Caki2 (cell line): Measurements from ENCODE around the gene TBC1D14. TPM values are rescaled to one million over a fixed set of nuclear protein-coding genes. Genes with fewer than 3 reads are reported as not detected.
A peak's percentile ranks its signal among the peaks of the same experiment; 100 is the strongest.

Experiments used
- DNase-seq: peaks from one replicate; pipeline ENCODE4 v3.0.0-alpha.2; 2015; ENCODE audit warnings: low read depth
- in situ Hi-C: cut with HindIII; loops from 2 replicates; pipeline ENCODE4 v1.10.0; 2016; ENCODE audit warnings: low sequenced_read_pairs, low pct_unique_long_range_greater_than_20kb, mixed read lengths
- total RNA-seq: library from RNA; depleted of rRNA; stranded (reverse); fragments of >200 nt; shearing (Covaris generic); gene quantifications from 2 replicates; pipeline ENCODE4 v1.2.3, GENCODE V29; 2014; ENCODE audit warnings: low replicate concordance

Gene TBC1D14
- total RNA-seq, 1 experiment from 2014 or later, result 78.4 TPM

GRCh38 chr4:7054106-7054880, 144.7 kb downstream of the TBC1D14 start:
- no peak for DNase-seq
- in situ Hi-C loops, result no loop called here

- no peak for DNase-seq
- in situ Hi-C loops, result no loop called here
Observed at GRCh38 chr4:7055111-7055989, 145.7 kb downstream of the TBC1D14 start.

- in situ Hi-C loops, result no loop called here
- DNase-seq, result no peak
Observed at GRCh38 chr4:7055990-7056325, 146.3 kb downstream of the TBC1D14 start.

GRCh38 chr4:7058792-7059191, 149.2 kb downstream of the TBC1D14 start:
- in situ Hi-C loops, result no loop called here

GRCh38 chr4:7059662-7060061, 150.0 kb downstream of the TBC1D14 start:
- in situ Hi-C loops, result no loop called here

More at GRCh38 chr4:7058792-7059191, 149.2 kb downstream of the TBC1D14 start:
- no peak for DNase-seq

GRCh38 chr4:7060346-7061150, 150.9 kb downstream of the TBC1D14 start:
- in situ Hi-C loops, result no loop called here
- no peak for DNase-seq

More at GRCh38 chr4:7059662-7060061, 150.0 kb downstream of the TBC1D14 start:
- DNase-seq, result no peak

GRCh38 chr4:7061815-7062214, 152.2 kb downstream of the TBC1D14 start:
- in situ Hi-C loops, result no loop called here
- no peak for DNase-seq

GRCh38 chr4:7062816-7063215, 153.2 kb downstream of the TBC1D14 start:
- in situ Hi-C loops, result no loop called here
- no peak for DNase-seq

GRCh38 chr4:7063362-7063761, 153.7 kb downstream of the TBC1D14 start:
- in situ Hi-C loops, result no loop called here
- DNase-seq, result no peak

- DNase-seq, result no peak
- in situ Hi-C loops, result no loop called here
Observed at GRCh38 chr4:7066006-7066405, 156.4 kb downstream of the TBC1D14 start.

- DNase-seq, result no peak
- in situ Hi-C loops, result no loop called here
Observed at GRCh38 chr4:7066493-7066892, 156.9 kb downstream of the TBC1D14 start.

GRCh38 chr4:7067126-7067451, 157.5 kb downstream of the TBC1D14 start:
- in situ Hi-C loops, result no loop called here
- DNase-seq, result no peak

- in situ Hi-C loops, result no loop called here
- peak; percentile 98 for DNase-seq
Observed at GRCh38 chr4:7067452-7068278, 158.0 kb downstream of the TBC1D14 start, which contains the start of gene GRPEL1. Gene GRPEL1, minus strand, starts transcription at chr4:7068064. Its CDS starts 32 bp downstream, at chr4:7068032.

- no peak for DNase-seq
- in situ Hi-C loops, result no loop called here
Observed at GRCh38 chr4:7068279-7068842, 158.7 kb downstream of the TBC1D14 start.

GRCh38 chr4:7068883-7069282, 159.3 kb downstream of the TBC1D14 start:
- DNase-seq, result no peak
- in situ Hi-C loops, result no loop called here

- in situ Hi-C loops, result no loop called here
Observed at GRCh38 chr4:7070729-7071511, 161.3 kb downstream of the TBC1D14 start.

GRCh38 chr4:7073059-7073458, 163.4 kb downstream of the TBC1D14 start:
- no peak for DNase-seq
- in situ Hi-C loops, result no loop called here

More at GRCh38 chr4:7070729-7071511, 161.3 kb downstream of the TBC1D14 start:
- peak; percentile 59 for DNase-seq
